Effector memory CD4-positive, alpha-beta T cell (primary cell): ENCODE measurements around the gene SLC35E2B.
"Not testable (repeated sequence)": the region's sequence is repeated elsewhere in the genome, so short reads cannot be mapped to it uniquely, and the experiment has no call there.

ENCODE experiments used
- DNase-seq, 3 donors: peaks; one replicate each; pipeline ENCODE4 v3.0.0-alpha.2; 2020
- H3K27ac ChIP-seq: 2 replicates; pipeline ENCODE4 v1.7.0; 2013; ENCODE audit warnings: mild to moderate bottlenecking, low read length, moderate library complexity; ENCODE audit not compliant: insufficient read depth, poor library complexity, severe bottlenecking
- H3K27me3 ChIP-seq: replicated peaks from 2 replicates; pipeline ENCODE4 v1.7.0; 2013; ENCODE audit warnings: mild to moderate bottlenecking, low read length; ENCODE audit not compliant: insufficient read depth, control insufficient read depth, poor library complexity, severe bottlenecking
- H3K36me3 ChIP-seq: 2 replicates; pipeline ENCODE4 v1.7.0; 2013; ENCODE audit warnings: mild to moderate bottlenecking, low read length, moderate library complexity; ENCODE audit not compliant: control insufficient read depth, insufficient read depth
- H3K4me1 ChIP-seq: 2 replicates; pipeline ENCODE4 v1.7.0; 2013; ENCODE audit warnings: low read length, mild to moderate bottlenecking; ENCODE audit not compliant: control insufficient read depth, insufficient read depth, poor library complexity, severe bottlenecking
- H3K4me3 ChIP-seq: 2 replicates; pipeline ENCODE4 v1.7.0; 2013; ENCODE audit warnings: low read length, low read depth, mild to moderate bottlenecking; ENCODE audit not compliant: insufficient read depth, poor library complexity, severe bottlenecking
- H3K9me3 ChIP-seq: 2 replicates; pipeline ENCODE4 v1.7.0; 2013; ENCODE audit warnings: mild to moderate bottlenecking, low read length, moderate library complexity; ENCODE audit not compliant: control insufficient read depth
- total RNA-seq, 3 donors: gene quantifications; one replicate each; lab custom pipeline; 2026; lab: John Stamatoyannopoulos, UW

Gene SLC35E2B
- total RNA-seq: 91.5 to 134 (median 107) reads per million in 3 donors

DNA sequence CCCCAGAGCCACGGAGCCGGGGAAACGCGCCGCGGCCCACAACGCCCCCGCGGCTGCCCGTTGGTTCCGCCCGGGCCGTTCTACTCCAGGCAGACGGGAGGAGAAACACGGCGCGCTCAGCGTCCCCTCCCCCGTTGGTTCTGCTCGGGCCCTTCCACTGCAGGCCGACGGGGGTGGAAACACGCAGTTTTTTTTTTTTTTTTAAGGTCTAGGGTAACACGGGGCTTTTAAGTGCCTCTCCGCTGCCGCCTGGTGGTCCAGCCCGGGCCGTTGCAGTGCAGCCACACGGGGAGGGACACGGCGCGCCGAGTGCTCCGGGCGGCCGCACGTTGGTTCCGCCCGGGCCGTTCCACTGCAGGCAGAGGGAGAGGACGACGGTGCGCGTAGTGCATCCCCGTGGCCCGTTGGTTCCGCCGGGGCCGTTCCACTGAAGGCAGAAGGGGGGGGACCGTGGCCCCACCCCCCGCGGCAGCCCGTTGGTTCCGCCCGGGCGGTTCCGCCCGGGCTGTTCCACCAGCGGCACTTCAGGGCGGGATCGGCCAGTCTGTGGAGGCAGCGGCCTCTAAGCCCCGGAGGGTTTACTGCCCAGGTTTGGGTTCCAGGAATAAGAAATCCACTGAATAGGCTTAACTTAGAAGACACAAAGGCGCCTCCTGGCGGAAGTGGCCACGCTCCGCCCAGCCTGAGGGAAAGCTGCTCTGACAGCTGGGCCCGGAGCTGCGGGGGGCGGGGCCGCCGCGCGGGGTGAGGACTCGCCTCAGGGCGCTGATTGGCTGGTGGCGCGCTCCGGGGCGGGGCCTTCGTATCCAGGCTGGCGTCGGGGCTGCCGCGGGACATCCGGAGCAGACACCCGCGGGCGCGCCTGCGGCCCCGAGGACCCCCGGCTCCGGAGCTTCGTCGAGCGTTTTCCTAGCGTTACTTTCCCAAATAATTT, at the start of gene SLC35E2B:
SLC35E2B (minus strand) TSS at position 82 of the 934 bp plus-strand sequence. CDS start 16,096 bp downstream, outside the sequence.
- peak within 1 kb of the TSS; percentile 40 for H3K4me3 ChIP-seq
- H3K27ac ChIP-seq: peak within 1 kb of the TSS; percentile 88
- H3K36me3 ChIP-seq, H3K9me3 ChIP-seq, H3K27me3 ChIP-seq, H3K4me1 ChIP-seq: not testable (repeated sequence)
- DNase-seq: peak; percentile 92 to 95 (median 93)

DNA sequence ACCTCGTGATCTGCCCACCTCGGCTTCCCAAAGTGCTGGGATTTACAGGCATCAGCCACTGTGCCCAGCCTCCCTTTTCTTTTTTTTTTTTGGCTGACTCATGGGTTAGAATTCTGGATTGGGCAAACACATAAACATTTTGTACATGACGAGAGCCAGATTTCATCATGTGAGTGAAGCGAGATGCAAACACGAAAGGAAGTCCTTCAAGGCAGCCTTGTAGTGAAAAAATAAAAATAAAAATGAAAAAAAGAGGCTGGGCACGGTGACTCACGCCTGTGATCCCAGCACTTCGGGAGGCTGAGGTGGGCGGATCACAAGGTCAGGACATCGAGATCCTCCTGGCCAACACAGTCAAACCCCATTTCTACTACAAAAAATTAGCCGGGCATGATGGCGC, 48.4 kb upstream of the SLC35E2B start:
- H3K27me3 ChIP-seq, DNase-seq, H3K27ac ChIP-seq, H3K4me1 ChIP-seq, H3K36me3 ChIP-seq, H3K4me3 ChIP-seq, H3K9me3 ChIP-seq: not testable (repeated sequence)

DNA sequence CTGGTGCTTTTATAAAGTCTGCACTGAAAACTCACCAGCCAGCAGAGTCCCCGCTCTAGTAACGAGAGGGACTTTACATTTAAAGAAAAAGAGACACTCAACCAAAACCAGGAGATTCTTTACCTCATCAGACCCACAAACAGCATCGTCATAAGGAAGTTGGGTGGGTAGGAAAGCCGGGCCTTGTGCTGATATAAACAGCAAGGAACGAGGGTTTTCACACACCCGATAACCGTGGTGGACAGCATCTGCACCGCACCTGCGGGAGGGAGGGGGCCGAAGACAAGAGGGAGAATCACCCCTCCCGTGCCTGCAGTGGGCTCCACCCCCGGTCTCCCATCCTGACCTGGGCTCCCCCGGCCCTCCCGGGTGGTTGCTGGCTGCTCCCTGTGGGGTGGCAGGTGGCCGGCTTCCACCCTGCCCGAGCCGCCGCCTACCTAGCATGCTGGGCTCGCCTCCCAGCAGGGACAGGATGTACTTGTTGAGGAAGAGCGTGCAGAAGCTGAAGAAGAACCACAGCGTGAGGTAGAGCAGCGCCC, 46.3 kb upstream of the SLC35E2B start:
- H3K36me3 ChIP-seq, H3K9me3 ChIP-seq, H3K4me3 ChIP-seq, DNase-seq, H3K27ac ChIP-seq, H3K4me1 ChIP-seq, H3K27me3 ChIP-seq: not testable (repeated sequence)

DNA sequence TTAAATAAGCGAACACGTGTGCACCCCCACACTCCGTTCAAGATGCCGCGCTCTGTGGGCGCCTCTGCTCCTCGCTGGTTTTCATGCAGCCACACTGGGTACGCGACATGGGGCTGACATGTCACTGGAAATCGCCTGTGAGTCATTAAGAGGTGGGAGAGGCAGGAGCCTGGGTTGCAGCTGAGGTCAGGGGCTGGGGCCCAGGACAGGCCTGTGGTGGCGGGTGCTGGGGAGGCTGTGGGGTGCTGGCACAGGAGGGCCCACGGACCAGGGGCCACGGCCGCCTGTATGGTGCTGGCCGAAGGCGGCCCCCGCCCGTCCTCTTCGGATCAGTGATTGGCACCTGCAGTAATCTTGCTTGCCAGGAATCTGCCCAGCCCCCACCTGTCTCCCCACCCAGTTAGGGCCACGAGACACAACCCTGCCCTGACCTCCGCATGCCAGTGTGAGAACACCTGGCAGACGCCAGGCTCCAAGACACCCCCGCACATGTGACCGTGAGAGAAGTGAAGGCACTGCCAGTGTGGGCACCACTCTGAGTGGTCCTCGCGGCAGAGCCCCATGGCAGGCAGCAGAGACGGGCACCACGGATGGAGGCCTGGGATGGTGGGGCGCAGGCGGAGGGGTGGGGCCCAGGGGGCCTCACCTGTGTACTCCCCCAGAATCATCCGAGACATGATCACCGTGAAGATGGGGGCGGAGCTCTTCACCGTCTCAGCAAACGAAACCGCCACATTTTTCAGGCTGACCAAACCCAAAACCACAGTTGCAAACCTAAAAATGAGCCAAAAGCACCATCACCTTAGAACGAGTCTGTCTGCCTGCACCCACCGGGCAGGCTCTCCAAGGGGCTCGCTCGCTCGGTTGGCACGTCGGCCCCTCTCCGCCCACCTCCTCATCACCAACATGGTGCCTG, 45.3 kb upstream of the SLC35E2B start:
- DNase-seq, H3K36me3 ChIP-seq, H3K27ac ChIP-seq, H3K27me3 ChIP-seq, H3K9me3 ChIP-seq, H3K4me3 ChIP-seq, H3K4me1 ChIP-seq: not testable (repeated sequence)

DNA sequence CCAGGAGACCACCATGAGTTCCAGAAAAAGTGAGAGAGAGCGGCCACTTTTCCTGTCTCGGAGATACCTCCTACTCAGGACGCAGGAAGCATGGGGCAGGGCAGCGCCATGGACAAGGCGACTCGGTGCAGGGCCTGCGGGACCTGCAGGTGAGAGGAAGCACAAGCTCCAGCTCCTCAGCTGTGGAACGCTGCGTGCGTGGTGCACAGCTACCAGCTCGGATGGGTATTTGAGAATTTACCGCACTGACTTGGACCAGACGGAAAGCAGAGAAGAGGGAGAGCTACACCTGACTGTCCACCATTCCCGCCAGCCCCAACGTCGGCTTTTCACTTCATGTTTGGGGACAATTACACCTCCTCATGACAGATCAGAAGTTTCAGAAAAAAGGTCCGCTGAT, 39.8 kb upstream of the SLC35E2B start:
- Histone ChIP-seq H3K27me3 (no peaks in the 10 kb centered on the region), H3K36me3 (peaks cover 22% of the 10 kb centered on the region), H3K27ac (no peak overlapping the region), H3K4me1 (peaks cover 13% of the 10 kb centered on the region), H3K9me3 (no peaks in the 10 kb centered on the region), H3K4me3 (no peak overlapping the region)
- DNase-seq: no peak

DNA sequence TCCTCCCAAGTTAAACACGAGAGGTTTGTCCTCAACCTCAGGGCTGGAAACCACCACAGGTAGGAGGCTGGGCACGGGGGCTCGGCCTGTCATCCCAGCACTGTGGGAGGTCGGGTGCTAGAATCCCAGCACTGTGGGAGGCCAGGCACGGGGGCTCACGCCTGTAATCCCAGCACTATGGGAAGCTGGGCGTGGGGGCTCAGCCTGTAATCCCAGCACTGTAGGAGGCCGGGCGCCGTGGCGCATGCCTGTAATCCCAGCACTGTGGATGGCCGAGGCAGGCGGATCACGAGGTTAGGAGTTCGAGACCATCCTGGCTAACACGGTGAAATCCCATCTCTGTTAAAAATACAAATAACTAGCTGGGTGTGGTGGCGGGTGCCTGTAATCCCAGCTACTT, 38.3 kb upstream of the SLC35E2B start:
- Histone ChIP-seq H3K9me3 (no peaks in the 10 kb centered on the region), H3K27ac (no peak overlapping the region), H3K27me3 (no peaks in the 10 kb centered on the region), H3K4me1 (peaks cover 19% of the 10 kb centered on the region), H3K36me3 (peaks cover 22% of the 10 kb centered on the region), H3K4me3 (no peak overlapping the region)
- no peak for DNase-seq

DNA sequence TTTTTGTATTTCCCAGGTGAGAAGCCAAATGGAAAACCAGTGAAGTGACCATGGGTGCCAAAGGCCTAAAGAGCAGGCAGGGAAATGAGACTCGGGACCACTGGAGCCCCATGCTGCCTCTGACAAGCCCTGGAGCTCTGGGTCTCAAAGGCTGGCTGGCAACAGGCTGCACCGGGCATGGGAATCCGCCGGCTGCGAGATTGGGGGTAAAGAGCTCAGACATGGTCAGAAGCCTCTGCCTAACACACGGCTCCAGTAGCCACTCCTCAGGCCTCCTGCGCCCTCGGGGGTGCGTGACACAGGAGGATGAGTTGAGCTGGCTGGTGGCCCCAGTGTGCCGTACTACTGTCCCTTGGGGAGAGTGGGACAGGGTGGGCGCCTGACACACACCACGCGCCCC, 37.6 kb upstream of the SLC35E2B start:
- DNase-seq, H3K27me3 ChIP-seq, H3K4me3 ChIP-seq, H3K9me3 ChIP-seq, H3K27ac ChIP-seq: not testable (repeated sequence)
- Histone ChIP-seq H3K4me1 (peaks cover 19% of the 10 kb centered on the region), H3K36me3 (peaks cover 22% of the 10 kb centered on the region)

DNA sequence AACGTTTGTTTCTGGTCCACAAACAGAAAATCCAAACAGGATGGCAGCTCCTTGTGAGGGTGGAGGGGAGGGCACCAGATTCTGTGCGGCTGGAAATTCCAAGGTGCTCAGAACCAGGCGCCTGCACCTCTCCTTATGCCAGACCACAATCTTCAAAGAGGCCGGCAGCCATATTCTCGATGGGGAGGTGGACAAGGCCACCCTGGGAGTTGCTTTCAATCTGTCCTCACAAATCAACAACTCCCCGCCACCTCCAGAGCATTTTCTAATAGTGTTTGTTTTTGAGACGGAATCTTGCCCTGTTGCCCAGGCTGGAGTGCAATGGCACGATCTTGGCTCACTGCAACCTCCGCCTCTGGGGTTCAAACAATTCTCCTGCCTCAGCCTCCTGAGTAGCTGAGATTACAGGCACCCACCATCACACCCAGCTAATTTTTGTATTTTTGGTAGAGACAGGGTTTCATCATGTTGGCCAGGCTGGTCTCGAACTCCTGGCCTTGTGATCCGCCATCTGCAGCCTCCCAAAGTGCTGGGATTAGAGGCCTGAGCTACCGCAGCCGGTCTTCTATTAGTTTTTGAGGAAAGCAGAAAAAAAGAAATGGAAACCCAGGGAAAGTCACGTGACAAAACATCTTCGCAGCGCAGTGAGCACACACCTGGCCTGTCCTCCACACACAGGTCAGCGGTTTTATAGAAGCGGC, 36.7 kb upstream of the SLC35E2B start:
- Histone ChIP-seq H3K4me1 (peaks cover 19% of the 10 kb centered on the region), H3K27ac (peak overlapping the region; percentile 52), H3K36me3 (peaks cover 22% of the 10 kb centered on the region)
- not testable (repeated sequence) for H3K27me3 ChIP-seq, H3K9me3 ChIP-seq, DNase-seq, H3K4me3 ChIP-seq

DNA sequence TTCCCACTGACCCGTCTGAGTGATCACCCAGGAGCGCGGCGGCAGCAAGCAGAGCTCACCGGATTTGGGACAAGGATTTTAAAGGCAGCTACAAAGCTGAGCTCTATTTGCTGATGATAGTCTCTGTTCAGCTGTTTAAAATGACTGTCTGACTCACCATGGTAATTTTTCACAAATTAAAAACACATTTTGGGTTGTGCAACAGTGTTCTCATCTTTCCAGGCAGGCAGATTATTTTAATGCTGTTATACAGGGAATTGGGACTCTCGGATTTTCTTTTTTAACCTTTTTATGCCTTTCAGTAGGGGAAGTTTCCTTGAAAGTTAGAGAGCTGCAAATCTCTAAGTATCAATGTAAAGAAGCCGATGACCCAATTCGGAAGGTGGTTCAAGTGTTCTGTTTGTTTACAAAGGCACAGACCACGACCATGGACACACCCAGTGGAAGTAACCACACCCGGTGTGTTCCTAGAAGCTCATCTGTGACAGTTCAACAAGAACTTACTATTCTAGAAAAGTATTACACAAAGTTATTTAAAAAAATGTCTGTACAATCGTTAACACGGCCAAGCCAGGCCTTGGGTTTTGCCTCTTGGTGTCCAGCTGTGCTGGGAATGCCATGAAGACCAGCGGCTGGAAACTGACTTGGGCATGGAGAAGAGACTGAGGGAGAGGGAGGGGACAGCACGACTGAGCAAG, 35.9 kb upstream of the SLC35E2B start:
- DNase-seq: peak in 2 of 3 donors; percentile 32
- peak overlapping the region; percentile 7 for H3K4me3 ChIP-seq
- H3K36me3 ChIP-seq: peaks cover 22% of the 10 kb centered on the region
- H3K9me3 ChIP-seq, H3K27me3 ChIP-seq: not testable (repeated sequence)
- peaks cover 19% of the 10 kb centered on the region for H3K4me1 ChIP-seq
- peak overlapping the region; percentile 52 for H3K27ac ChIP-seq
